ENCODE data around the gene TMEM18.

- no peak for TF ChIP-seq CTCF (IDR thresholded peaks at IDR 0.05)
- no peak for TF ChIP-seq POLR2A (IDR thresholded peaks at IDR 0.05)
Measured at GRCh38 chr2:650343-651310, 26.6 kb downstream of the TMEM18 start.
